GM19023 (cell line): ENCODE data around the gene CRISPLD2.
A peak's percentile ranks its signal among the peaks of the same experiment; 100 is the strongest.

ENCODE experiments used
- ATAC-seq: cut with Tn5 transposase; IDR thresholded peaks from one replicate; pipeline ENCODE4 v1.9.1; 2021; ENCODE audit warnings: mild to moderate bottlenecking, moderate library complexity; ENCODE audit not compliant: unreplicated experiment

Gene CRISPLD2

GRCh38 chr16:84948851-84949610, 129.2 kb downstream of the CRISPLD2 start:
- no peak for ATAC-seq

GRCh38 chr16:84949772-84950436, 130.1 kb downstream of the CRISPLD2 start:
- no peak for ATAC-seq

GRCh38 chr16:84950906-84951305, 131.1 kb downstream of the CRISPLD2 start:
- ATAC-seq = no peak

GRCh38 chr16:84952335-84953189, 132.8 kb downstream of the CRISPLD2 start:
- peak; percentile 52 for ATAC-seq

- no peak for ATAC-seq
Measured at GRCh38 chr16:84953190-84953746, 133.5 kb downstream of the CRISPLD2 start.

GRCh38 chr16:84955427-84955826, 135.6 kb downstream of the CRISPLD2 start:
- ATAC-seq = no peak

GRCh38 chr16:84957192-84957591, 137.4 kb downstream of the CRISPLD2 start:
- no peak for ATAC-seq

- ATAC-seq = no peak
Measured at GRCh38 chr16:84957792-84958191, 138.0 kb downstream of the CRISPLD2 start.
